Measurements from ENCODE around the gene NCOA1. TPM values are rescaled to one million over a fixed set of nuclear protein-coding genes. Genes with fewer than 3 reads are reported as not detected.

NCOA1 gene
- total RNA-seq, 1 experiment from 2014 or later: 11.6 TPM

GRCh38 chr2:24754985-24755705 is 264.1 kb downstream of the NCOA1 start:
- DNase-seq: no peak

GRCh38 chr2:24756789-24757188 is 265.7 kb downstream of the NCOA1 start:
- no peak overlapping the region for H3K4me3 ChIP-seq
- no peaks in the 10 kb centered on the region for H4K20me1 ChIP-seq (ENCODE audit: insufficient read depth)
- H3K4me2 ChIP-seq: no peak overlapping the region
- no peaks in the 10 kb centered on the region for H3K9me2 ChIP-seq (ENCODE audit: insufficient read depth)
- H3K4me1 ChIP-seq (replicated peaks; ENCODE audit: insufficient read depth): no peaks in the 10 kb centered on the region
- intact Hi-C loops (cut with micrococcal nuclease; ENCODE audit: unreplicated experiment): no loop called here
- ChIA-PET CTCF (no interaction called here), POLR2A (ENCODE audit: unreplicated experiment) (no interaction called here)
- no peaks in the 10 kb centered on the region for H3K36me3 ChIP-seq (ENCODE audit: low read depth)
- H3F3A ChIP-seq (ENCODE audit: insufficient read depth, low read depth): no peaks in the 10 kb centered on the region
- BruUV-seq (replicated peaks): no TSS peak
- no peaks in the 10 kb centered on the region for H3K27me3 ChIP-seq (ENCODE audit: insufficient read depth, low read depth)
- no peak overlapping the region for H2AFZ ChIP-seq
- no peak for DNase-seq
- H3K27ac ChIP-seq: no peak overlapping the region
- TF ChIP-seq CTCF (conservative IDR thresholded peaks at IDR 0.05): no peak
- no peak for TF ChIP-seq EZH2 (IDR thresholded peaks at IDR 0.05; ENCODE audit: low read depth)
- H3K9me3 ChIP-seq (ENCODE audit: insufficient read depth, low read depth): no peaks in the 10 kb centered on the region
- H3K79me2 ChIP-seq (ENCODE audit: low read depth): no peaks in the 10 kb centered on the region

More at GRCh38 chr2:24754985-24755705, 264.1 kb downstream of the NCOA1 start:
- Histone ChIP-seq H3K4me2 (no peak overlapping the region), H2AFZ (no peak overlapping the region), H3K27me3 (ENCODE audit: insufficient read depth, low read depth) (no peaks in the 10 kb centered on the region), H3K27ac (no peak overlapping the region), H3K79me2 (ENCODE audit: low read depth) (no peaks in the 10 kb centered on the region), H3K9me3 (ENCODE audit: insufficient read depth, low read depth) (no peaks in the 10 kb centered on the region), H3K9me2 (ENCODE audit: insufficient read depth) (no peaks in the 10 kb centered on the region), H3K4me3 (no peak overlapping the region), H3K36me3 (ENCODE audit: low read depth) (no peaks in the 10 kb centered on the region), H4K20me1 (ENCODE audit: insufficient read depth) (no peaks in the 10 kb centered on the region), H3F3A (ENCODE audit: insufficient read depth, low read depth) (no peaks in the 10 kb centered on the region), H3K4me1 (replicated peaks; ENCODE audit: insufficient read depth) (no peaks in the 10 kb centered on the region)
- intact Hi-C loops (cut with micrococcal nuclease; ENCODE audit: unreplicated experiment): no loop called here
- ChIA-PET POLR2A (ENCODE audit: unreplicated experiment) (interaction anchor here (0.6 kb wide), 1 partner anchor 55 kb away, joined by 3 read pairs; no protein-coding TSS in a partner anchor), CTCF (no interaction called here)
- TF ChIP-seq EZH2 (IDR thresholded peaks at IDR 0.05; ENCODE audit: low read depth) (no peak), CTCF (conservative IDR thresholded peaks at IDR 0.05) (no peak)
- no TSS peak for BruUV-seq (replicated peaks)

- Histone ChIP-seq H3F3A (ENCODE audit: insufficient read depth, low read depth) (no peaks in the 10 kb centered on the region), H3K4me3 (no peak overlapping the region), H3K9me3 (ENCODE audit: insufficient read depth, low read depth) (no peaks in the 10 kb centered on the region), H3K4me1 (replicated peaks; ENCODE audit: insufficient read depth) (no peaks in the 10 kb centered on the region), H3K9me2 (ENCODE audit: insufficient read depth) (no peaks in the 10 kb centered on the region), H3K36me3 (ENCODE audit: low read depth) (no peaks in the 10 kb centered on the region), H4K20me1 (ENCODE audit: insufficient read depth) (no peaks in the 10 kb centered on the region), H2AFZ (no peak overlapping the region), H3K4me2 (no peak overlapping the region), H3K79me2 (ENCODE audit: low read depth) (no peaks in the 10 kb centered on the region), H3K27me3 (ENCODE audit: insufficient read depth, low read depth) (no peaks in the 10 kb centered on the region), H3K27ac (no peak overlapping the region)
- intact Hi-C loops (cut with micrococcal nuclease; ENCODE audit: unreplicated experiment): no loop called here
- POLR2A ChIA-PET (ENCODE audit: unreplicated experiment): no interaction called here
- TF ChIP-seq EZH2 (IDR thresholded peaks at IDR 0.05; ENCODE audit: low read depth) (no peak), CTCF (conservative IDR thresholded peaks at IDR 0.05) (no peak)
- no peak for DNase-seq
- CTCF ChIA-PET: no interaction called here
- no TSS peak for BruUV-seq (replicated peaks)
These were observed 270.8 kb downstream of the NCOA1 start for GRCh38 chr2:24761866-24762265.
